SK-N-MC (cell line): ENCODE data around the gene DYRK3.

ENCODE experiments used
- DNase-seq: peaks from one replicate; pipeline ENCODE4 v3.0.0-alpha.2; 2011; ENCODE audit warnings: low read depth, low spot score
- H3K27ac ChIP-seq: fragments of 200-600 bp; sonication (generic); 2 replicates; pipeline ENCODE4 v1.5.1; 2016; ENCODE audit warnings: mixed run types
- H3K36me3 ChIP-seq: fragments of 200-600 bp; sonication (generic); 2 replicates; pipeline ENCODE4 v1.6.1; 2017; ENCODE audit warnings: antibody characterized with exemption, low read length, mixed read lengths; ENCODE audit not compliant: insufficient read depth
- H3K4me3 ChIP-seq: fragments of 200-600 bp; sonication (generic); 2 replicates; pipeline ENCODE4 v1.5.1; 2016
- H3K9ac ChIP-seq: fragments of 200-600 bp; sonication (generic); 2 replicates; pipeline ENCODE4 v1.8.0; 2017; ENCODE audit warnings: mixed run types, mixed read lengths; ENCODE audit not compliant: insufficient read length
- H3K9me3 ChIP-seq: fragments of 200-600 bp; sonication (generic); 2 replicates; pipeline ENCODE4 v1.6.1; 2017; ENCODE audit warnings: low read depth, mild to moderate bottlenecking, antibody characterized with exemption, low read length, moderate library complexity, mixed read lengths
- EZH2 ChIP-seq: fragments of 200-600 bp; sonication (generic); IDR thresholded peaks from one replicate; pipeline ENCODE4 v1.6.1; 2017; ENCODE audit warnings: antibody characterized with exemption
- FOXP2 ChIP-seq: optimal IDR thresholded peaks from 2 replicates; pipeline ENCODE3; 2011; ENCODE audit warnings: mild to moderate bottlenecking, moderate library complexity; ENCODE audit not compliant: insufficient read depth; ENCODE audit errors: extremely low read length, control extremely low read depth
- POLR2AphosphoS5 ChIP-seq: IDR thresholded peaks from 2 replicates; pipeline ENCODE4 v1.6.1; 2012; ENCODE audit warnings: mild to moderate bottlenecking, low read depth, low read length, borderline replicate concordance

DYRK3 gene

GRCh38 chr1:206686478-206687249, 51.3 kb downstream of the DYRK3 start:
- H3K27ac ChIP-seq, result no peak overlapping the region
- DNase-seq, result no peak
- H3K9me3 ChIP-seq, result no peaks in the 10 kb centered on the region
- peak overlapping the region; percentile 69 for H3K9ac ChIP-seq
- no peak for TF ChIP-seq FOXP2
- no peak for TF ChIP-seq EZH2
- TF ChIP-seq POLR2AphosphoS5, result no peak
- no peaks in the 10 kb centered on the region for H3K36me3 ChIP-seq
- H3K4me3 ChIP-seq, result peak overlapping the region; percentile 81

- H3K9ac ChIP-seq, result no peak overlapping the region
Observed at GRCh38 chr1:206687251-206687914, 52.0 kb downstream of the DYRK3 start.

GRCh38 chr1:206687915-206688442, 52.6 kb downstream of the DYRK3 start:
- TF ChIP-seq POLR2AphosphoS5, result no peak
- no peak for TF ChIP-seq FOXP2
- TF ChIP-seq EZH2, result no peak
- no peak overlapping the region for H3K27ac ChIP-seq
- H3K4me3 ChIP-seq, result no peak overlapping the region
- H3K36me3 ChIP-seq, result no peaks in the 10 kb centered on the region
- no peak for DNase-seq
- H3K9me3 ChIP-seq, result no peaks in the 10 kb centered on the region
- H3K9ac ChIP-seq, result no peak overlapping the region

More at GRCh38 chr1:206687251-206687914, 52.0 kb downstream of the DYRK3 start:
- TF ChIP-seq POLR2AphosphoS5, result no peak
- no peak for TF ChIP-seq FOXP2
- TF ChIP-seq EZH2, result no peak
- Histone ChIP-seq H3K9me3 (no peaks in the 10 kb centered on the region), H3K36me3 (no peaks in the 10 kb centered on the region), H3K27ac (no peak overlapping the region), H3K4me3 (peak overlapping the region; percentile 81)
- DNase-seq, result no peak

- TF ChIP-seq FOXP2 (no peak), POLR2AphosphoS5 (no peak), EZH2 (no peak)
- Histone ChIP-seq H3K9ac (no peak overlapping the region), H3K36me3 (no peaks in the 10 kb centered on the region), H3K4me3 (no peak overlapping the region), H3K9me3 (no peaks in the 10 kb centered on the region), H3K27ac (no peak overlapping the region)
- no peak for DNase-seq
Observed at GRCh38 chr1:206690516-206690915, 55.2 kb downstream of the DYRK3 start.

- H3K9ac ChIP-seq, result no peak overlapping the region
- no peak for DNase-seq
- H3K36me3 ChIP-seq, result no peaks in the 10 kb centered on the region
- H3K4me3 ChIP-seq, result no peak overlapping the region
- H3K27ac ChIP-seq, result no peak overlapping the region
- H3K9me3 ChIP-seq, result no peaks in the 10 kb centered on the region
- TF ChIP-seq FOXP2, result no peak
- no peak for TF ChIP-seq EZH2
- TF ChIP-seq POLR2AphosphoS5, result no peak
Observed at GRCh38 chr1:206691604-206692003, 56.3 kb downstream of the DYRK3 start.

GRCh38 chr1:206693029-206693428, 57.7 kb downstream of the DYRK3 start:
- TF ChIP-seq EZH2 (no peak), POLR2AphosphoS5 (no peak), FOXP2 (no peak)
- no peak for DNase-seq
- no peaks in the 10 kb centered on the region for H3K36me3 ChIP-seq
- no peaks in the 10 kb centered on the region for H3K9me3 ChIP-seq
- H3K9ac ChIP-seq, result no peak overlapping the region
- H3K4me3 ChIP-seq, result no peak overlapping the region
- no peak overlapping the region for H3K27ac ChIP-seq

- TF ChIP-seq POLR2AphosphoS5 (no peak), FOXP2 (no peak), EZH2 (no peak)
- Histone ChIP-seq H3K9ac (no peak overlapping the region), H3K27ac (no peak overlapping the region), H3K4me3 (no peak overlapping the region), H3K36me3 (no peaks in the 10 kb centered on the region), H3K9me3 (no peaks in the 10 kb centered on the region)
- DNase-seq, result no peak
Observed at GRCh38 chr1:206693592-206693991, 58.3 kb downstream of the DYRK3 start.

- TF ChIP-seq FOXP2, result no peak
- TF ChIP-seq POLR2AphosphoS5, result no peak
- TF ChIP-seq EZH2, result no peak
- Histone ChIP-seq H3K9ac (no peak overlapping the region), H3K9me3 (no peaks in the 10 kb centered on the region), H3K36me3 (no peaks in the 10 kb centered on the region), H3K4me3 (no peak overlapping the region), H3K27ac (no peak overlapping the region)
- no peak for DNase-seq
Observed at GRCh38 chr1:206694171-206695124, 59.1 kb downstream of the DYRK3 start.
